Muscle layer of colon (tissue), 2 donors: ENCODE measurements around the gene ERG28.
"Not testable (repeated sequence)": the region's sequence is repeated elsewhere in the genome, so short reads cannot be mapped to it uniquely, and the experiment has no call there.

Experiments
- H3K27ac ChIP-seq: one replicate; pipeline ENCODE4 v1.7.0; 2013; ENCODE audit warnings: low read depth, mild to moderate bottlenecking, low read length, moderate library complexity
- H3K27me3 ChIP-seq, 2 donors: one replicate each; pipeline ENCODE4 v1.7.0; 2013; ENCODE audit warnings: low read length in 2 of 2, mild to moderate bottlenecking in 2 of 2; ENCODE audit not compliant: insufficient read depth in 2 of 2, control insufficient read depth in 1 of 2
- H3K36me3 ChIP-seq: one replicate; pipeline ENCODE4 v1.7.0; 2013; ENCODE audit warnings: mild to moderate bottlenecking, low read length; ENCODE audit not compliant: insufficient read depth
- H3K4me1 ChIP-seq: one replicate; pipeline ENCODE4 v1.7.0; 2013; ENCODE audit warnings: mild to moderate bottlenecking, low read length; ENCODE audit not compliant: insufficient read depth
- H3K4me3 ChIP-seq, 2 donors: one replicate each; pipeline ENCODE4 v1.7.0; 2013; ENCODE audit warnings: low read length in 2 of 2, low read depth in 1 of 2, mild to moderate bottlenecking in 1 of 2, moderate library complexity in 1 of 2
- H3K9ac ChIP-seq: one replicate; pipeline ENCODE4 v1.7.0; 2013; ENCODE audit warnings: low read length
- H3K9me3 ChIP-seq: one replicate; pipeline ENCODE4 v1.7.0; 2013; ENCODE audit warnings: mild to moderate bottlenecking, low read length
- donor health status: abdominal sarcoma.
- donor health status: Adenocarcinoma of cecum.

ERG28 gene

GRCh38 chr14:75660630-75661498 lies at the start of gene ERG28, which contains the start of gene TTLL5:
Gene ERG28 (minus strand): TSS chr14:75660876. CDS start chr14:75657502, 3,374 bp downstream.
Gene TTLL5 (plus strand): TSS chr14:75661246. CDS start chr14:75663150, 1,904 bp downstream.
- peak within 1 kb of the TSS; percentile 80 to 86 for H3K4me3 ChIP-seq
- H3K9me3 ChIP-seq = no peaks in the 10 kb centered on the region
- H3K36me3 ChIP-seq = peaks cover 4% of the 10 kb centered on the region
- H3K27ac ChIP-seq = peak within 1 kb of the TSS; percentile 92
- peaks cover 13% of the 10 kb centered on the region for H3K4me1 ChIP-seq
- no peaks in the 10 kb centered on the region for H3K27me3 ChIP-seq
- peak within 1 kb of the TSS; percentile 68 for H3K9ac ChIP-seq

- Histone ChIP-seq H3K9me3 (no peaks in the 10 kb centered on the region), H3K9ac (no peak overlapping the region), H3K36me3 (no peaks in the 10 kb centered on the region), H3K4me3 (no peak overlapping the region), H3K4me1 (peaks cover 16% of the 10 kb centered on the region), H3K27ac (no peak overlapping the region), H3K27me3 (no peaks in the 10 kb centered on the region)
These were observed 48.6 kb upstream of the ERG28 start for GRCh38 chr14:75709207-75709812.

GRCh38 chr14:75705014-75705413 lies 44.3 kb upstream of the ERG28 start:
- no peaks in the 10 kb centered on the region for H3K9me3 ChIP-seq
- H3K36me3 ChIP-seq = no peaks in the 10 kb centered on the region
- no peak overlapping the region for H3K4me3 ChIP-seq
- H3K4me1 ChIP-seq = peaks cover 18% of the 10 kb centered on the region
- no peaks in the 10 kb centered on the region for H3K27me3 ChIP-seq
- no peak overlapping the region for H3K9ac ChIP-seq
- no peak overlapping the region for H3K27ac ChIP-seq

GRCh38 chr14:75703467-75703866 lies 42.8 kb upstream of the ERG28 start:
- H3K4me1 ChIP-seq = peaks cover 18% of the 10 kb centered on the region
- no peak overlapping the region for H3K4me3 ChIP-seq
- H3K27me3 ChIP-seq = no peaks in the 10 kb centered on the region
- no peaks in the 10 kb centered on the region for H3K9me3 ChIP-seq
- peak overlapping the region; percentile 12 for H3K27ac ChIP-seq
- H3K9ac ChIP-seq = no peak overlapping the region
- H3K36me3 ChIP-seq = peaks cover 4% of the 10 kb centered on the region

- Histone ChIP-seq H3K36me3 (peaks cover 4% of the 10 kb centered on the region), H3K4me1 (peaks cover 18% of the 10 kb centered on the region), H3K9me3 (no peaks in the 10 kb centered on the region), H3K9ac (no peak overlapping the region), H3K4me3 (no peak overlapping the region), H3K27ac (peak overlapping the region; percentile 12), H3K27me3 (no peaks in the 10 kb centered on the region)
These were observed 42.1 kb upstream of the ERG28 start for GRCh38 chr14:75702616-75703261.

- H3K4me3 ChIP-seq = no peak overlapping the region
- peaks cover 4% of the 10 kb centered on the region for H3K36me3 ChIP-seq
- H3K27ac ChIP-seq = no peak overlapping the region
- peaks cover 18% of the 10 kb centered on the region for H3K4me1 ChIP-seq
- H3K27me3 ChIP-seq = no peaks in the 10 kb centered on the region
- H3K9me3 ChIP-seq = no peaks in the 10 kb centered on the region
- no peak overlapping the region for H3K9ac ChIP-seq
These were observed 41.4 kb upstream of the ERG28 start for GRCh38 chr14:75702122-75702521.

GRCh38 chr14:75700295-75700694 lies 39.6 kb upstream of the ERG28 start:
- no peak overlapping the region for H3K27ac ChIP-seq
- H3K4me3 ChIP-seq = no peak overlapping the region
- no peaks in the 10 kb centered on the region for H3K27me3 ChIP-seq

GRCh38 chr14:75699331-75699730 lies 38.7 kb upstream of the ERG28 start:
- no peak overlapping the region for H3K9ac ChIP-seq
- H3K36me3 ChIP-seq = peaks cover 4% of the 10 kb centered on the region
- no peak overlapping the region for H3K4me3 ChIP-seq
- no peaks in the 10 kb centered on the region for H3K27me3 ChIP-seq
- no peaks in the 10 kb centered on the region for H3K9me3 ChIP-seq
- no peak overlapping the region for H3K27ac ChIP-seq
- peaks cover 18% of the 10 kb centered on the region for H3K4me1 ChIP-seq

More at GRCh38 chr14:75700295-75700694, 39.6 kb upstream of the ERG28 start:
- H3K9me3 ChIP-seq = no peaks in the 10 kb centered on the region
- peaks cover 4% of the 10 kb centered on the region for H3K36me3 ChIP-seq
- peaks cover 18% of the 10 kb centered on the region for H3K4me1 ChIP-seq
- no peak overlapping the region for H3K9ac ChIP-seq

GRCh38 chr14:75697918-75698317 lies 37.2 kb upstream of the ERG28 start:
- Histone ChIP-seq H3K27me3 (no peaks in the 10 kb centered on the region), H3K9ac (no peak overlapping the region), H3K27ac (no peak overlapping the region), H3K9me3 (no peaks in the 10 kb centered on the region), H3K36me3 (peaks cover 4% of the 10 kb centered on the region), H3K4me1 (peaks cover 12% of the 10 kb centered on the region), H3K4me3 (no peak overlapping the region)

- Histone ChIP-seq H3K27ac (no peak overlapping the region), H3K9ac (no peak overlapping the region), H3K4me3 (no peak overlapping the region), H3K9me3 (no peaks in the 10 kb centered on the region), H3K36me3 (peaks cover 4% of the 10 kb centered on the region), H3K4me1 (peaks cover 6% of the 10 kb centered on the region), H3K27me3 (no peaks in the 10 kb centered on the region)
These were observed 36.7 kb upstream of the ERG28 start for GRCh38 chr14:75697386-75697785.

GRCh38 chr14:75695025-75695424 lies 34.3 kb upstream of the ERG28 start:
- H3K9ac ChIP-seq, H3K9me3 ChIP-seq, H3K4me3 ChIP-seq, H3K4me1 ChIP-seq, H3K27ac ChIP-seq, H3K27me3 ChIP-seq: not testable (repeated sequence)
- H3K36me3 ChIP-seq = peaks cover 23% of the 10 kb centered on the region
